GM21515 (cell line): ENCODE results near the gene SH3GL3.

Source experiments
- ATAC-seq: cut with Tn5 transposase; IDR thresholded peaks from one replicate; pipeline ENCODE4 v1.9.1; 2021; ENCODE audit not compliant: unreplicated experiment

Gene SH3GL3

GRCh38 chr15:83458381-83458780, 11.2 kb downstream of the SH3GL3 start:
- ATAC-seq, result no peak

GRCh38 chr15:83462026-83462425, 14.9 kb downstream of the SH3GL3 start:
- no peak for ATAC-seq

- ATAC-seq, result no peak
These were observed 15.9 kb downstream of the SH3GL3 start for GRCh38 chr15:83462953-83463433.

GRCh38 chr15:83470887-83471286, 23.7 kb downstream of the SH3GL3 start:
- ATAC-seq, result no peak

GRCh38 chr15:83471307-83471866, 24.2 kb downstream of the SH3GL3 start:
- ATAC-seq, result no peak

- ATAC-seq, result no peak
These were observed 25.0 kb downstream of the SH3GL3 start for GRCh38 chr15:83472151-83472550.

- no peak for ATAC-seq
These were observed 25.7 kb downstream of the SH3GL3 start for GRCh38 chr15:83472797-83473196.

- no peak for ATAC-seq
These were observed 27.4 kb downstream of the SH3GL3 start for GRCh38 chr15:83474578-83474977.

- no peak for ATAC-seq
These were observed 28.4 kb downstream of the SH3GL3 start for GRCh38 chr15:83475551-83475950.

- no peak for ATAC-seq
These were observed 28.9 kb downstream of the SH3GL3 start for GRCh38 chr15:83476066-83476465.

- ATAC-seq, result no peak
These were observed 29.6 kb downstream of the SH3GL3 start for GRCh38 chr15:83476708-83477107.

GRCh38 chr15:83477172-83477807, 30.1 kb downstream of the SH3GL3 start:
- no peak for ATAC-seq

- no peak for ATAC-seq
These were observed 30.8 kb downstream of the SH3GL3 start for GRCh38 chr15:83477808-83478537.

GRCh38 chr15:83483612-83484011, 36.5 kb downstream of the SH3GL3 start:
- ATAC-seq, result no peak

- ATAC-seq, result no peak
These were observed 37.5 kb downstream of the SH3GL3 start for GRCh38 chr15:83484636-83485035.

- no peak for ATAC-seq
These were observed 39.2 kb downstream of the SH3GL3 start for GRCh38 chr15:83486363-83486762.

GRCh38 chr15:83487519-83487918, 40.4 kb downstream of the SH3GL3 start:
- ATAC-seq, result no peak

- ATAC-seq, result no peak
These were observed 42.5 kb downstream of the SH3GL3 start for GRCh38 chr15:83489690-83490089.

GRCh38 chr15:83491486-83491885, 44.3 kb downstream of the SH3GL3 start:
- ATAC-seq, result no peak

GRCh38 chr15:83496766-83497165, 49.6 kb downstream of the SH3GL3 start:
- no peak for ATAC-seq

GRCh38 chr15:83498374-83498773, 51.2 kb downstream of the SH3GL3 start:
- ATAC-seq, result no peak

GRCh38 chr15:83498801-83499200, 51.7 kb downstream of the SH3GL3 start:
- no peak for ATAC-seq
